ENCODE measurements around the gene CNTLN.

- no peak for TF ChIP-seq CTCF (IDR thresholded peaks at IDR 0.05)
- no peak for TF ChIP-seq POLR2A (IDR thresholded peaks at IDR 0.05)
- no peak for TF ChIP-seq POLR2AphosphoS5 (IDR thresholded peaks at IDR 0.05)
Observed at GRCh38 chr9:17535176-17535575, 400.3 kb downstream of the CNTLN start.
